ENCODE measurements around the gene CFDP1. TPM values are rescaled to one million over a fixed set of nuclear protein-coding genes. Genes with fewer than 3 reads are reported as not detected.
"Not testable (repeated sequence)": the region's sequence is repeated elsewhere in the genome, so short reads cannot be mapped to it uniquely, and the experiment has no call there.

Gene CFDP1
- total RNA-seq, 1 experiment from 2014 or later: 97.6 TPM

GRCh38 chr16:75471723-75472633 lies 38.7 kb upstream of the CFDP1 start:
- H3K4me1 ChIP-seq (ENCODE audit: insufficient read depth, low read length, poor library complexity, severe bottlenecking): no peaks in the 10 kb centered on the region
- no peak overlapping the region for H3K4me3 ChIP-seq (ENCODE audit: low read depth, low read length, poor library complexity, severe bottlenecking)
- H3K9me3 ChIP-seq (ENCODE audit: low read depth, low read length, poor library complexity, severe bottlenecking): no peaks in the 10 kb centered on the region
- intact Hi-C loops (cut with micrococcal nuclease; ENCODE audit: unreplicated experiment): loop anchor here (1.0 kb wide), 3 partner anchors 45 to 292 kb away; no protein-coding TSS in a partner anchor
- POLR2A ChIA-PET (ENCODE audit: low non-redundant PET): no interaction called here
- no peak overlapping the region for H3K27ac ChIP-seq (ENCODE audit: low read depth, low read length, poor library complexity, severe bottlenecking)
- H3K36me3 ChIP-seq (ENCODE audit: insufficient read depth, low read length, poor library complexity, severe bottlenecking): no peaks in the 10 kb centered on the region
- DNase-seq (ENCODE audit: low spot score): peak; percentile 70
- CTCF ChIA-PET: interaction anchor here (1.0 to 1.2 kb wide), 3 partner anchors 45 to 292 kb away, joined by 3 to 5 read pairs (median 4); no protein-coding TSS in a partner anchor
- no peaks in the 10 kb centered on the region for H3K27me3 ChIP-seq (replicated peaks; ENCODE audit: insufficient read depth, low read depth, low read length, poor library complexity)
- TF ChIP-seq EZH2 (IDR thresholded peaks at IDR 0.05; ENCODE audit: borderline replicate concordance, low read depth, low read length, poor library complexity, severe bottlenecking) (no peak), CTCF (conservative IDR thresholded peaks at IDR 0.05; ENCODE audit: low read depth, low read length) (peak; percentile 88)
- BruUV-seq (replicated peaks): no TSS peak

- Histone ChIP-seq H3K9me3 (ENCODE audit: low read depth, low read length, poor library complexity, severe bottlenecking) (no peaks in the 10 kb centered on the region), H3K4me3 (ENCODE audit: low read depth, low read length, poor library complexity, severe bottlenecking) (no peak overlapping the region), H3K27me3 (replicated peaks; ENCODE audit: insufficient read depth, low read depth, low read length, poor library complexity) (no peaks in the 10 kb centered on the region), H3K27ac (ENCODE audit: low read depth, low read length, poor library complexity, severe bottlenecking) (no peak overlapping the region), H3K36me3 (ENCODE audit: insufficient read depth, low read length, poor library complexity, severe bottlenecking) (no peaks in the 10 kb centered on the region), H3K4me1 (ENCODE audit: insufficient read depth, low read length, poor library complexity, severe bottlenecking) (peaks cover 2% of the 10 kb centered on the region)
- no peak for DNase-seq (ENCODE audit: low spot score)
- BruUV-seq (replicated peaks): no TSS peak
- TF ChIP-seq EZH2 (IDR thresholded peaks at IDR 0.05; ENCODE audit: borderline replicate concordance, low read depth, low read length, poor library complexity, severe bottlenecking) (no peak), CTCF (conservative IDR thresholded peaks at IDR 0.05; ENCODE audit: low read depth, low read length) (no peak)
- intact Hi-C loops (cut with micrococcal nuclease; ENCODE audit: unreplicated experiment): no loop called here
- CTCF ChIA-PET: interaction anchor here (0.6 kb wide), 1 partner anchor 51 kb away, joined by 5 read pairs; no protein-coding TSS in a partner anchor
- POLR2A ChIA-PET (ENCODE audit: low non-redundant PET): no interaction called here
Measured at GRCh38 chr16:75466760-75467159, 33.5 kb upstream of the CFDP1 start.

GRCh38 chr16:75464122-75464918 lies 31.0 kb upstream of the CFDP1 start, which contains the start of gene TMEM170A:
Gene TMEM170A, minus strand, starts transcription at chr16:75464689. Its CDS starts 89 bp downstream, at chr16:75464600.
- no peak for TF ChIP-seq EZH2 (IDR thresholded peaks at IDR 0.05; ENCODE audit: borderline replicate concordance, low read depth, low read length, poor library complexity, severe bottlenecking)
- peak; percentile 100 for TF ChIP-seq CTCF (conservative IDR thresholded peaks at IDR 0.05; ENCODE audit: low read depth, low read length)
- peak; percentile 99 for DNase-seq (ENCODE audit: low spot score)
- POLR2A ChIA-PET (ENCODE audit: low non-redundant PET): no interaction called here
- no peaks in the 10 kb centered on the region for H3K9me3 ChIP-seq (ENCODE audit: low read depth, low read length, poor library complexity, severe bottlenecking)
- peak within 1 kb of the TSS; percentile 76 for H3K4me3 ChIP-seq (ENCODE audit: low read depth, low read length, poor library complexity, severe bottlenecking)
- peaks cover 2% of the 10 kb centered on the region for H3K4me1 ChIP-seq (ENCODE audit: insufficient read depth, low read length, poor library complexity, severe bottlenecking)
- CTCF ChIA-PET: interaction anchor here (0.8 to 1.2 kb wide), 4 partner anchors 19 to 265 kb away, joined by 3 to 6 read pairs (median 4); no protein-coding TSS in a partner anchor
- peak within 1 kb of the TSS; percentile 92 for H3K27ac ChIP-seq (ENCODE audit: low read depth, low read length, poor library complexity, severe bottlenecking)
- intact Hi-C loops (cut with micrococcal nuclease; ENCODE audit: unreplicated experiment): loop anchor here (2.0 kb wide), 3 partner anchors 90 to 266 kb away; partner anchors contain the start of gene ADAT1
- H3K27me3 ChIP-seq (replicated peaks; ENCODE audit: insufficient read depth, low read depth, low read length, poor library complexity): no peaks in the 10 kb centered on the region
- no TSS peak for BruUV-seq (replicated peaks)
- H3K36me3 ChIP-seq (ENCODE audit: insufficient read depth, low read length, poor library complexity, severe bottlenecking): no peaks in the 10 kb centered on the region

GRCh38 chr16:75463389-75464121 lies 30.3 kb upstream of the CFDP1 start:
- CTCF ChIA-PET: interaction anchor here (0.8 kb wide), 2 partner anchors 19 to 29 kb away, joined by 3 to 4 read pairs; no protein-coding TSS in a partner anchor
- H3K4me1 ChIP-seq (ENCODE audit: insufficient read depth, low read length, poor library complexity, severe bottlenecking); POLR2A ChIA-PET (ENCODE audit: low non-redundant PET); H3K27me3 ChIP-seq (replicated peaks; ENCODE audit: insufficient read depth, low read depth, low read length, poor library complexity); H3K36me3 ChIP-seq (ENCODE audit: insufficient read depth, low read length, poor library complexity, severe bottlenecking); H3K9me3 ChIP-seq (ENCODE audit: low read depth, low read length, poor library complexity, severe bottlenecking): not testable (repeated sequence)
- intact Hi-C loops (cut with micrococcal nuclease; ENCODE audit: unreplicated experiment): loop anchor here (2.0 kb wide), 3 partner anchors 91 to 265 kb away; partner anchors contain the start of gene ADAT1
- peak overlapping the region; percentile 92 for H3K27ac ChIP-seq (ENCODE audit: low read depth, low read length, poor library complexity, severe bottlenecking)
- H3K4me3 ChIP-seq (ENCODE audit: low read depth, low read length, poor library complexity, severe bottlenecking): peak overlapping the region; percentile 76
- TSS peak; percentile 48 for BruUV-seq (replicated peaks)
- peak; percentile 36 for DNase-seq (ENCODE audit: low spot score)
